B cell (primary cell): ENCODE measurements around the gene CCDC81. TPM values are rescaled to one million over a fixed set of nuclear protein-coding genes. Genes with fewer than 3 reads are reported as not detected.

Experiments
- ATAC-seq: fragments of 200-7000 bp; cut with Tn5 transposase; one replicate; pipeline ENCODE4 v1.10.0; 2021; ENCODE audit warnings: low read depth, mild to moderate bottlenecking, moderate number of reproducible peaks, moderate library complexity
- CTCF ChIA-PET: fragments of 350-600 bp; sonication (Branson Sonifier 250); formaldehyde crosslinking; loops from one replicate; lab custom pipeline; 2021; ENCODE audit warnings: antibody characterized with exemption, inconsistent platforms; lab: Charles Lee
- POLR2A ChIA-PET: fragments of 350-600 bp; sonication (Branson Sonifier 250); formaldehyde crosslinking; loops from one replicate; lab custom pipeline; 2021; ENCODE audit warnings: antibody characterized with exemption; lab: Charles Lee
- DNase-seq: peaks from one replicate; pipeline ENCODE4 v3.0.0; 2013
- H2AFZ ChIP-seq: 2 replicates; pipeline ENCODE4 v1.6.1; 2012; ENCODE audit warnings: mild to moderate bottlenecking, low read depth, low read length; ENCODE audit not compliant: insufficient read depth, poor library complexity, severe bottlenecking
- H3K27ac ChIP-seq, 2 donors: 1 replicate in 1 of 2; 2 replicates in 1 of 2; pipeline ENCODE4 v1.5.1; 2012 to 2013; ENCODE audit warnings: low read length in 2 of 2, mild to moderate bottlenecking in 2 of 2, moderate library complexity in 1 of 2
- H3K27me3 ChIP-seq, 4 experiments: fragments of 200-600 bp in 1 of 4; sonication (generic) in 1 of 4; replicated peaks in 1 of 4; 1 replicate in 2 of 4; 2 replicates in 2 of 4; pipeline versions ENCODE4 v1.6.1 to v1.7.0; 2013 to 2016; ENCODE audit warnings: low read length in 3 of 4, mild to moderate bottlenecking in 2 of 4, mixed read lengths in 1 of 4, moderate library complexity in 1 of 4; ENCODE audit not compliant: insufficient read depth in 4 of 4, control insufficient read depth in 3 of 4; ENCODE audit errors: control extremely low read depth in 1 of 4
- H3K36me3 ChIP-seq, 2 experiments: replicated peaks in 1 of 2; 1 replicate in 1 of 2; 2 replicates in 1 of 2; pipeline versions ENCODE4 v1.6.1 to v1.7.1; 2013; ENCODE audit warnings: low read length in 1 of 2; ENCODE audit not compliant: insufficient read depth in 2 of 2, control insufficient read depth in 1 of 2; ENCODE audit errors: control extremely low read depth in 1 of 2, extremely low read depth in 1 of 2
- H3K4me1 ChIP-seq, 2 donors: fragments of 200-600 bp in 1 of 2; sonication (generic) in 1 of 2; 1 replicate in 1 of 2; 2 replicates in 1 of 2; pipeline versions ENCODE4 v1.5.1 to v1.6.1; 2013 to 2017; ENCODE audit warnings: low read length in 2 of 2; ENCODE audit not compliant: control insufficient read depth in 2 of 2, insufficient read depth in 2 of 2
- H3K4me2 ChIP-seq: replicated peaks from 2 replicates; pipeline ENCODE3; 2012; ENCODE audit warnings: mild to moderate bottlenecking, low read depth, low read length; ENCODE audit not compliant: poor library complexity, severe bottlenecking
- H3K4me3 ChIP-seq, 5 experiments: fragments of 200-600 bp in 1 of 5; sonication (generic) in 1 of 5; 1 replicate in 3 of 5; 2 replicates in 2 of 5; pipeline versions ENCODE4 v1.5.1 to v1.7.0; 2011 to 2016; ENCODE audit warnings: low read length in 4 of 5, mild to moderate bottlenecking in 4 of 5, low read depth in 2 of 5, control low read depth in 1 of 5, moderate library complexity in 1 of 5; ENCODE audit not compliant: insufficient read depth in 1 of 5; ENCODE audit errors: control extremely low read depth in 1 of 5, extremely low read depth in 1 of 5
- H3K79me2 ChIP-seq: fragments of 200-600 bp; sonication (generic); one replicate; pipeline ENCODE4 v1.6.0; 2016; ENCODE audit warnings: low read length; ENCODE audit not compliant: control insufficient read depth, insufficient read depth
- H3K9ac ChIP-seq: fragments of 200-600 bp; sonication (generic); 2 replicates; pipeline ENCODE4 v1.6.1; 2017; ENCODE audit warnings: mild to moderate bottlenecking, low read length, moderate library complexity
- H3K9me3 ChIP-seq, 3 donors: one replicate each; pipeline versions ENCODE4 v1.6.1 to v1.7.1; 2013; ENCODE audit warnings: low read length in 2 of 3; ENCODE audit not compliant: control insufficient read depth in 2 of 3, insufficient read depth in 1 of 3; ENCODE audit errors: control extremely low read depth in 1 of 3
- H4K20me1 ChIP-seq: 2 replicates; pipeline ENCODE4 v1.6.0; 2012; ENCODE audit warnings: mild to moderate bottlenecking, low read length; ENCODE audit not compliant: insufficient read depth, control insufficient read depth, poor library complexity, severe bottlenecking
- H3K27ac Mint-ChIP-seq: one replicate; pipeline ENCODE4 v1.8.0; 2021; ENCODE audit warnings: mixed read lengths
- H3K27me3 Mint-ChIP-seq: one replicate; pipeline ENCODE4 v1.8.0; 2021; ENCODE audit warnings: mixed read lengths
- H3K4me1 Mint-ChIP-seq: one replicate; pipeline ENCODE4 v1.8.0; 2021; ENCODE audit warnings: mixed read lengths
- H3K4me3 Mint-ChIP-seq: one replicate; pipeline ENCODE4 v1.8.0; 2021; ENCODE audit warnings: mixed read lengths
- H3K9me3 Mint-ChIP-seq: one replicate; pipeline ENCODE4 v1.8.0; 2022; ENCODE audit warnings: mixed read lengths; ENCODE audit not compliant: insufficient read depth
- CTCF ChIP-seq: fragments of 200-600 bp; IDR thresholded peaks from one replicate; pipeline ENCODE4 v1.8.0; 2022; ENCODE audit warnings: antibody characterized with exemption, mild to moderate bottlenecking
- EZH2 ChIP-seq: IDR thresholded peaks from 2 replicates; pipeline ENCODE4 v1.6.1; 2012; ENCODE audit warnings: borderline replicate concordance, low read depth, mild to moderate bottlenecking, moderate library complexity, low read length; ENCODE audit not compliant: insufficient read depth, poor library complexity, severe bottlenecking
- WGBS: methylation state at CpG from one replicate; pipeline ENCODE4 v1.1.5; 2013; ENCODE audit warnings: missing lambda C conversion rate; ENCODE audit not compliant: insufficient coverage; 5-methylcytosine and 5-hydroxymethylcytosine counted together
- intact Hi-C: fragments of 100-400 bp; cut with micrococcal nuclease; formaldehyde crosslinking; loops from one replicate; pipeline ENCODE4 v1.10.0; 2022
- polyA plus RNA-seq: library from polyadenylated mRNA; depleted of rRNA; stranded (reverse); fragments of >200 nt; gene quantifications from 2 replicates; pipeline ENCODE4 v1.2.3, GENCODE V29; 2012
- total RNA-seq, 2 donors: library from RNA; stranded (reverse); fragments of 120-200 nt in 1 of 2; gene quantifications; 1 replicate in 1 of 2; 2 replicates in 1 of 2; pipeline versions ENCODE4 v1.2.3 to v1.2.4, GENCODE V29; 2013 to 2022

The CCDC81 gene
- total and polyA plus RNA-seq, 2 donors (not counting 1 experiment from before 2014, with no cell fraction given): 0.18 to 0.84 TPM

GRCh38 chr11:86464509-86465221 lies 90.0 kb downstream of the CCDC81 start:
- Histone ChIP-seq H3K9me3 (no peaks in the 10 kb centered on the region), H3K4me1 (no peaks in the 10 kb centered on the region), H3K9ac (no peak overlapping the region), H3K4me2 (no peak overlapping the region), H3K27ac (no peak overlapping the region), H3K4me3 (no peak overlapping the region), H4K20me1 (no peaks in the 10 kb centered on the region), H3K36me3 (no peaks in the 10 kb centered on the region), H2AFZ (no peak overlapping the region), H3K27me3 (no peaks in the 10 kb centered on the region), H3K79me2 (no peaks in the 10 kb centered on the region)
- H3K9me3 Mint-ChIP-seq: no peaks in the 10 kb centered on the region
- WGBS: 98% methylated on average over 3 of the region's 5 CpGs
- H3K27ac Mint-ChIP-seq: no peak overlapping the region
- TF ChIP-seq EZH2 (no peak), CTCF (no peak)
- ATAC-seq (no peak), DNase-seq (no peak)
- no peaks in the 10 kb centered on the region for H3K4me1 Mint-ChIP-seq
- H3K27me3 Mint-ChIP-seq: no peaks in the 10 kb centered on the region
- ChIA-PET CTCF (no interaction called here), POLR2A (no interaction called here)
- intact Hi-C loops: no loop called here
- H3K4me3 Mint-ChIP-seq: no peak overlapping the region

DNA sequence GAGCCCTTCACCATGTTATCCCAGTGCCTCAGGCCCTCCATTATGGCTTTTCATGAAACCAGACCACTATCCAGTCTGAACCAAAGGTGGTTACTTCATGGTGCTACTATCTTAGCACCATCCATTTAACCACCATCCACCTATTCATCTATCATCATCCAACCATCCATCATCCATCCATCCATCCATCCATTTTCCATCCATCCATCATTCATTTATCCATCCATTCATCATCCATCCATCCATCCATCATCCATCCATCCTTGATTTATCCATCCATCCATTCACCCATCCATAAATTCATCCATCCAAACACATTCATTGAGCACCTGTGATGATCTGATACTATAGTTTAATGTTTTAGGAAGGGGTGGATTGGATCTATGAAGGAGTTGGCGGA lies 93.5 kb downstream of the CCDC81 start:
- no peaks in the 10 kb centered on the region for H3K4me1 ChIP-seq
- Mint-ChIP-seq H3K27ac (no peak overlapping the region), H3K9me3 (no peaks in the 10 kb centered on the region), H3K4me3 (no peak overlapping the region), H3K27me3 (peaks cover 4% of the 10 kb centered on the region), H3K4me1 (no peaks in the 10 kb centered on the region)
- intact Hi-C loops: no loop called here
- DNase-seq (no peak), ATAC-seq (no peak)
- H2AFZ ChIP-seq: no peak overlapping the region
- POLR2A ChIA-PET: no interaction called here
- no peaks in the 10 kb centered on the region for H3K79me2 ChIP-seq
- no peak overlapping the region for H3K27ac ChIP-seq
- H3K4me2 ChIP-seq: no peak overlapping the region
- TF ChIP-seq CTCF (no peak), EZH2 (no peak)
- no peaks in the 10 kb centered on the region for H3K9me3 ChIP-seq
- no peaks in the 10 kb centered on the region for H4K20me1 ChIP-seq
- H3K36me3 ChIP-seq: no peaks in the 10 kb centered on the region
- WGBS: no CpG with 5 or more reads among the region's 1 CpG
- no peak overlapping the region for H3K9ac ChIP-seq
- CTCF ChIA-PET: interaction anchor here (1.2 to 1.3 kb wide), 3 partner anchors 9 to 13 kb away, joined by 3 to 5 read pairs (median 3); no protein-coding TSS in a partner anchor
- no peaks in the 10 kb centered on the region for H3K27me3 ChIP-seq
- H3K4me3 ChIP-seq: no peak overlapping the region
